GM10266 (cell line): ENCODE measurements around the gene RAB10.
"Not testable (repeated sequence)": the region's sequence is repeated elsewhere in the genome, so short reads cannot be mapped to it uniquely, and the experiment has no call there.

Source experiments
- DNase-seq: peaks from one replicate; pipeline ENCODE4 v3.0.0; 2012; ENCODE audit errors: extremely low spot score
- TF ChIP-seq, protein P1 (sequence below): IDR thresholded peaks from 2 replicates; pipeline ENCODE4 v1.5.1; 2012; ENCODE audit warnings: mild to moderate bottlenecking, low read depth; ENCODE audit not compliant: control insufficient read depth, insufficient read depth; ENCODE audit errors: missing control alignments

RAB10 gene

DNA sequence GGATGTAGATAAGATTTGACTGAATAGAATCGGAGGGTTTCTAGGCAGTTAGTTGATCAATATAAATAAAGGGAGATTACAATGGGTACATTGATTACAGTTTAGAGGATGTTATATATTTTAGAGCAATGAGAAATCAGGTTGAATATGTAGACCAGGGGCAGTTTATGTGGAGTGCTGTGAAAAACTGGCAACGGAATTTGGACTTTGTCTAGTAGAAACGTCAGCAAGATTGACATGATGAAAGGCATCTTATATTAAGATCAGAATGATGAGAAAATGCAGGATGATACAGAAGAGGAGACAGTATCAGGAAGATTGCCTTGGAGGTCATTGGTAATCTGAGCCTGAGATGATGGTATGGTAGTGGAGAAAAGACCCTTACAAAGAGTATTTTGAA is 39.9 kb downstream of the RAB10 start:
- DNase-seq, result no peak

DNA sequence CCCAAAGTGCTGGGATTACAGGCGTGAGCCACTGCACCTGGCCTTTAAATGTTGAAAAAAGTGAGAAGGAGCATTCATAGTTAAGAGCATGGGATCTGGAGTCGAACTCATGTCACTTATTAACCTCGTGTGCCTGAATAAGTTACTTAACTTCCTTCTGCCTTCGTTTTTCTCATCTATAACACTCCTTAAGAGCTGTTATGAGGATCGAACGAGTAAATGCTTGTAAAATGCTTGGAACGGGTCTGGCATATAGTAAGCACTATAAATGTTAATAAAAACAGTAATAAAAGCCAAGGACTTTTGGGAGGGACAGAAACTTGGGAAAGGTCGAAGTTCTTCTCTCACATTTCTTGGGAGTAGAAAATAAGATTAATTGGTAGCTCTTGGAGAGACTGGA is 40.8 kb downstream of the RAB10 start:
- TF ChIP-seq, protein P1, sequence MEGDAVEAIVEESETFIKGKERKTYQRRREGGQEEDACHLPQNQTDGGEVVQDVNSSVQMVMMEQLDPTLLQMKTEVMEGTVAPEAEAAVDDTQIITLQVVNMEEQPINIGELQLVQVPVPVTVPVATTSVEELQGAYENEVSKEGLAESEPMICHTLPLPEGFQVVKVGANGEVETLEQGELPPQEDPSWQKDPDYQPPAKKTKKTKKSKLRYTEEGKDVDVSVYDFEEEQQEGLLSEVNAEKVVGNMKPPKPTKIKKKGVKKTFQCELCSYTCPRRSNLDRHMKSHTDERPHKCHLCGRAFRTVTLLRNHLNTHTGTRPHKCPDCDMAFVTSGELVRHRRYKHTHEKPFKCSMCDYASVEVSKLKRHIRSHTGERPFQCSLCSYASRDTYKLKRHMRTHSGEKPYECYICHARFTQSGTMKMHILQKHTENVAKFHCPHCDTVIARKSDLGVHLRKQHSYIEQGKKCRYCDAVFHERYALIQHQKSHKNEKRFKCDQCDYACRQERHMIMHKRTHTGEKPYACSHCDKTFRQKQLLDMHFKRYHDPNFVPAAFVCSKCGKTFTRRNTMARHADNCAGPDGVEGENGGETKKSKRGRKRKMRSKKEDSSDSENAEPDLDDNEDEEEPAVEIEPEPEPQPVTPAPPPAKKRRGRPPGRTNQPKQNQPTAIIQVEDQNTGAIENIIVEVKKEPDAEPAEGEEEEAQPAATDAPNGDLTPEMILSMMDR, result no peak
- DNase-seq, result no peak

More for the DNA sequence above, 39.9 kb downstream of the RAB10 start:
- TF ChIP-seq, protein P1, result no peak

DNA sequence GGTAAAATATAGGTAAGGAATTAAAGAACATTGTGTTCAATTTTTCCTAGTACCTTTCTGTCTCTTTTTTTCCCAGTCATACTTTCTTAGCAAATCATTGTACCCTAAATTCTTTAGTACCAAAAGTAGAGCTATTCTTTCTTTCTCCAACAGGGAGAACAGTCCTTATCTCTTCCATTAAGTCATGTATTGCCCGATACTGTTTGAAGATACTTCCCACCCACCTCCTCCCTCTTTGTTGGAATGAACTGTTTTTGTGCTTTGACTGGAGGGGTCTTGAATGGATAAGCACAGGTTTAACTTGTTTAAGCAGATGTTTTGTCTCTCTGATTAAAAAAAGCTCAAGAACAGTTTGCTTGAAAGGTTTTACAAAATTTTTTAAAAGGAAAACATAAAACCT is 41.3 kb downstream of the RAB10 start:
- TF ChIP-seq, protein P1, result no peak
- DNase-seq, result no peak

DNA sequence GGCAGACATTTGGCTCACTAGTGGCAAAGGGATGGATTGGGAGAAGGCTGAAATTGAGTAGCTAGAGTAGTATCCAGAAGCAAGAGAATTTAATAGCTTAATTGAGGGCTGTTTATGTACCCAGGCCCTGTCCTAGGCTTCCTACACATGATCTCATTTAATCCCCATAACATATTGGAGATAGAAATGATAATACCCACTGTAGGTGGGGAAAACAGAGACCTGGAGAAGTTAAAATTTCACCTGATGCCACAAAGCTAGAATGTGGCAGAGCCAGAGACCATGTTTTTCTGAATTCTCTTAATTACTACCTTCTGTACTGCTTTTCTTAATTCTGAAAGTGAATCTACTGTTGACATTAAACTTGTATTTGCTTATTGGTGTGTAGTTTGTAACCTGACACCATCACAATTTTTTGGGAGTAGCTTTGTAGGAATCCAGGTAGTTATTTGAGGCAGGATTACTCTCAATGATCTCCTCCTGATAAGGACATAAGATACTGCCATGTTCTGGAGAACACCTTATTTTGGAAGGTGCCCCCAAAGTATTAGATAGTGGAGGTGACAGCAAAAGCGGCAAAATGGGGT is 42.2 kb downstream of the RAB10 start:
- no peak for DNase-seq
- TF ChIP-seq, protein P1, result no peak

DNA sequence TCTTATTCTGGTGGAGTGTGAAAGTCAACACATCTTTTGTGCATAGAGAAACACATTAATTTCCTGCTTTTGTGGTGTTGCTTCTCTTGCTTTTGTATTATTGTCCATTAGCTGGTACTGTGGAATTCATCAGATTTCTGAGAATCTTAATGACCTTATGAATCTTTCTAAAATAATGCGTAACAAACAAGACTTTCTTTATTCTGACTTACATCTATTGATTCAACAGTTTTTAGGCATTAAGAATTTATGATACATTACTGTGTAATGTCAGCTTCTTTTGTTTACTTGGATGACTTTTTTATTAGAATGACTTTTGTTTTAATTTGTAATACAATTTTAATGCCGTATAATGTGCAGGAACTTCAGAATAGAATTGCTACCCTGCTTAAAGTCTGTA is 43.4 kb downstream of the RAB10 start:
- TF ChIP-seq, protein P1, result no peak

DNA sequence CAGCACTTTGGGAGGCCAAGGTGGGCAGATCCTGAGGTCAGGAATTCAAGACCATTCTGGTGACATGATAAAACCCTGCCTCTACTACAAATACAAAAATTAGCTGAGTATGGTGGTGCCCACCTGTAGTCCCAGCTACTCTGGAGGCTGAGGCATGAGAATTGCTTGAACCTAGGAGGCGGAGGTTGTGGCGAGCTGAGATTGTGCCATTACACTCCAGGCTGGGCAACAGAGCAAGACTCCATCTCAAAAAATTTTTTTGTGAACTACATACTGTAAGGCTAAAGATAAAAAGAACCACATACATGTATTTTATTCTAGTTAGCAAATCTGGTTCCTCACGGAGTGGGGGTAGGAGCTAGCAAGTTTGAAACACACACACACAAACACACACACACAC is 45.1 kb downstream of the RAB10 start:
- no peak for DNase-seq
- TF ChIP-seq, protein P1, result no peak

More for the DNA sequence above, 43.4 kb downstream of the RAB10 start:
- DNase-seq, result no peak

DNA sequence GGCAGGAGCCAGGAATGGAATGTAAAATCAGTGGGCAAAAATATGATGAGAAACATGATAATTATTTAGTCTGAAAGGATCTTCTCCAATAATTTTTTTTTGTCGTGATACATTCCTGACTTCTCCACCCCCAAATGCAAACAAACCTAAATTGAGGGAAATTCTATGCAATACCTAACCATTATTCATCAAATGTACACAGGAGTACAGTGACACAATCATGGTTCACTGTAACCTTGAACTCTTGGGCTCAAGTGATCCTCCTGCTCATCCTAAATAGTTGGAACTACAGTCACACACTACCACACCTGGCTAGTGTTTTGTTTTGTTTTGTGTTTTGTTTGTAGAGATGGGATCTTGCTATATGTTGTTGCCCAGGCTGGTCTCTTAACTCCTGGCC is 46.5 kb downstream of the RAB10 start:
- TF ChIP-seq, protein P1, result no peak
- no peak for DNase-seq

DNA sequence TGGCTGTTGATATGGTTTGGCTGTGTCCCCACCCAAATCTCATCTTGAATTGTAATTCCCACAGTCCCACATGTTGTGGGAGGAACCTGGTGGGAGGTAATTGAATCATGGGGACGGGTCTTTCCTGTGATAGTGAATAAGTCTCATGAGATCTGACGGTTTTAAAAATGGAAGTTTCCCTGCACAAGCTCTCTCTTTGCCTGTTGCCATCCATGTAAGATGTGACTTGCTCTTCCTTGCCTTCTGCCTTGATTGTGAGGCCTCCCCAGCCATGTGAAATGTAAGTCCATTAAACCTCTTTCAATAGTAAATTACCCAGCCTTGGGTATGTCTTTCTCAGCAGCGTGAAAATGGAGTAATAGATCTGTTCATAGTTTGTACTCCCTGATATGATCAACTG is 47.0 kb downstream of the RAB10 start:
- not testable (repeated sequence) for DNase-seq
